Panc1 (cell line): Measurements from ENCODE around the gene CES3. TPM values are rescaled to one million over a fixed set of nuclear protein-coding genes. Genes with fewer than 3 reads are reported as not detected.
"Not testable (repeated sequence)": the region's sequence is repeated elsewhere in the genome, so short reads cannot be mapped to it uniquely, and the experiment has no call there.

ENCODE experiments used
- ATAC-seq: fragments of 200-7000 bp; cut with Tn5 transposase; 2 replicates; pipeline ENCODE4 v1.9.1; 2020; ENCODE audit warnings: mild to moderate bottlenecking, moderate library complexity
- BruUV-seq: library from RNA; stranded (reverse); fragments of 400-500 nt; replicated peaks from 2 replicates; lab custom pipeline; 2021; lab: Mats Ljungman, UMichigan
- CTCF ChIA-PET: fragments of 300-600 bp; sonication (Branson Sonifier 250); formaldehyde crosslinking; loops from one replicate; lab custom pipeline; 2022; ENCODE audit warnings: antibody characterized with exemption; lab: Charles Lee
- POLR2A ChIA-PET: fragments of 300-600 bp; sonication (Branson Sonifier 250); formaldehyde crosslinking; loops from one replicate; lab custom pipeline; 2022; ENCODE audit warnings: antibody characterized with exemption; lab: Charles Lee
- DNase-seq: peaks from one replicate; pipeline ENCODE4 v3.0.0-alpha.2; 2010; ENCODE audit warnings: low read depth, low spot score
- H3K27ac ChIP-seq: 2 replicates; pipeline ENCODE4 v1.5.1; 2011; ENCODE audit warnings: mild to moderate bottlenecking, low read length, inconsistent platforms
- H3K27me3 ChIP-seq: fragments of 200-500 bp; sonication (Bioruptor generic); 2 replicates; pipeline ENCODE4 v1.6.0; 2014; ENCODE audit warnings: low read length, inconsistent platforms; ENCODE audit not compliant: control insufficient read depth, insufficient read depth
- H3K36me3 ChIP-seq: fragments of 200-500 bp; sonication (Bioruptor generic); 2 replicates; pipeline ENCODE4 v1.5.1; 2014; ENCODE audit warnings: inconsistent platforms, mild to moderate bottlenecking, low read length, moderate library complexity; ENCODE audit not compliant: control insufficient read depth, insufficient read depth
- H3K4me1 ChIP-seq: 2 replicates; pipeline ENCODE4 v1.5.1; 2011; ENCODE audit warnings: inconsistent platforms, mild to moderate bottlenecking, low read length, moderate library complexity; ENCODE audit not compliant: control insufficient read depth, insufficient read depth
- H3K4me3 ChIP-seq, 2 experiments: 2 replicates each; pipeline ENCODE4 v1.5.1; 2011 to 2012; ENCODE audit warnings: low read depth in 2 of 2, low read length in 2 of 2, mild to moderate bottlenecking in 2 of 2, inconsistent platforms in 1 of 2, moderate library complexity in 1 of 2
- H3K9me3 ChIP-seq: fragments of 200-500 bp; sonication (Bioruptor generic); 2 replicates; pipeline ENCODE4 v1.5.1; 2014; ENCODE audit warnings: low read depth, mild to moderate bottlenecking, inconsistent platforms, low read length, moderate library complexity; ENCODE audit not compliant: control insufficient read depth, insufficient read depth
- CTCF ChIP-seq: fragments of 450-650 bp; IDR thresholded peaks from 2 replicates; pipeline ENCODE4 v1.5.1; 2017; ENCODE audit warnings: mild to moderate bottlenecking
- POLR2AphosphoS5 ChIP-seq: IDR thresholded peaks from 2 replicates; pipeline ENCODE4 v1.6.1; 2012; ENCODE audit warnings: mild to moderate bottlenecking, low read depth, low read length, moderate library complexity
- REST ChIP-seq, 2 experiments: IDR thresholded peaks; 2 replicates each; pipeline ENCODE4 v1.6.1; 2011 to 2012; ENCODE audit warnings: low read depth in 2 of 2, control low read depth in 1 of 2, low read length in 1 of 2, mild to moderate bottlenecking in 1 of 2, moderate library complexity in 1 of 2; ENCODE audit not compliant: insufficient read depth in 1 of 2
- SIN3A ChIP-seq: IDR thresholded peaks from 2 replicates; pipeline ENCODE4 v1.6.1; 2012; ENCODE audit warnings: low read depth, mild to moderate bottlenecking, low read length, moderate library complexity, borderline replicate concordance; ENCODE audit not compliant: insufficient read depth
- TCF7L2 ChIP-seq: IDR thresholded peaks from 2 replicates; pipeline ENCODE4 v1.6.1; 2011; ENCODE audit warnings: mild to moderate bottlenecking, low read depth, low read length, inconsistent platforms
- in situ Hi-C: cut with HindIII; loops from 2 replicates; pipeline ENCODE4 v1.10.0; 2016; ENCODE audit warnings: low sequenced_read_pairs, low pct_unique_long_range_greater_than_20kb
- intact Hi-C: fragments of 100-400 bp; cut with micrococcal nuclease; formaldehyde crosslinking; loops from one replicate; pipeline ENCODE4 v1.10.0; 2022; ENCODE audit not compliant: unreplicated experiment
- total RNA-seq: library from RNA; stranded (reverse); gene quantifications from one replicate; pipeline ENCODE4 v1.2.1, GENCODE V29; 2021; ENCODE audit not compliant: unreplicated experiment

The CES3 gene
- total RNA-seq, 1 experiment from 2014 or later, result not detected

GRCh38 chr16:66973716-66974115, 12.7 kb downstream of the CES3 start:
- no peaks in the 10 kb centered on the region for H3K36me3 ChIP-seq
- BruUV-seq, result no TSS peak
- H3K9me3 ChIP-seq, result no peaks in the 10 kb centered on the region
- DNase-seq (no peak), ATAC-seq (no peak)
- in situ Hi-C loops, result no loop called here
- ChIA-PET POLR2A (interaction anchor here (0.6 kb wide), 1 partner anchor 81 kb away, joined by 3 read pairs; no protein-coding TSS in a partner anchor), CTCF (no interaction called here)
- no peak overlapping the region for H3K27ac ChIP-seq
- H3K4me3 ChIP-seq, result no peak overlapping the region
- TF ChIP-seq CTCF (no peak), REST (IDR thresholded peaks at IDR 0.05; ENCODE audit: insufficient read depth in 1 of 2, low read depth in 2 of 2, low read length in 1 of 2) (no peak), SIN3A (no peak), POLR2AphosphoS5 (no peak), TCF7L2 (no peak)
- intact Hi-C loops, result loop anchor here (10.0 kb wide), 2 partner anchors 131 to 181 kb away; partner anchors contain the start of genes B3GNT9, FBXL8, PHAF1 and TRADD
- no peaks in the 10 kb centered on the region for H3K27me3 ChIP-seq
- H3K4me1 ChIP-seq, result no peaks in the 10 kb centered on the region

- H3K4me1 ChIP-seq, H3K27me3 ChIP-seq, in situ Hi-C loops, ATAC-seq, H3K4me3 ChIP-seq, POLR2A ChIA-PET, DNase-seq, BruUV-seq, H3K27ac ChIP-seq, H3K9me3 ChIP-seq, H3K36me3 ChIP-seq: not testable (repeated sequence)
- intact Hi-C loops, result loop anchor here (10.0 kb wide), 2 partner anchors 130 to 180 kb away; partner anchors contain the start of genes B3GNT9, FBXL8, PHAF1 and TRADD
- CTCF ChIA-PET, result interaction anchor here (0.6 kb wide), 1 partner anchor 143 kb away, joined by 4 read pairs; no protein-coding TSS in a partner anchor
These were observed 13.3 kb downstream of the CES3 start for GRCh38 chr16:66974156-66974931.

GRCh38 chr16:66974932-66975246, 13.8 kb downstream of the CES3 start:
- in situ Hi-C loops, POLR2A ChIA-PET, ATAC-seq, H3K9me3 ChIP-seq, H3K36me3 ChIP-seq, DNase-seq, H3K27me3 ChIP-seq, H3K27ac ChIP-seq, BruUV-seq, H3K4me3 ChIP-seq, H3K4me1 ChIP-seq: not testable (repeated sequence)
- intact Hi-C loops, result loop anchor here (10.0 kb wide), 2 partner anchors 130 to 180 kb away; partner anchors contain the start of genes B3GNT9, FBXL8, PHAF1 and TRADD
- CTCF ChIA-PET, result interaction anchor here (0.6 kb wide), 1 partner anchor 143 kb away, joined by 4 read pairs; no protein-coding TSS in a partner anchor
